IMR-90 (cell line): ENCODE results near the gene PTPN4. TPM values are rescaled to one million over a fixed set of nuclear protein-coding genes. Genes with fewer than 3 reads are reported as not detected.

Experiments
- ATAC-seq: fragments of 200-7000 bp; cut with Tn5 transposase; 2 replicates; pipeline ENCODE4 v1.9.1; 2020; ENCODE audit warnings: low read depth, mild to moderate bottlenecking, moderate library complexity
- BruUV-seq: library from RNA; stranded (reverse); fragments of 400-500 nt; replicated peaks from 2 replicates; lab custom pipeline; 2021; lab: Mats Ljungman, UMichigan
- CTCF ChIA-PET: fragments of 300-600 bp; formaldehyde crosslinking; extraction: SDS; loops from one replicate; lab custom pipeline; 2021; ENCODE audit warnings: antibody characterized with exemption; lab: Yijun Ruan, JAX
- POLR2A ChIA-PET: fragments of 300-600 bp; sonication (Branson Sonifier 250); formaldehyde crosslinking; loops from one replicate; lab custom pipeline; 2022; ENCODE audit warnings: antibody characterized with exemption; ENCODE audit not compliant: unreplicated experiment; lab: Charles Lee
- DNase-seq: peaks from one replicate; pipeline ENCODE4 v3.0.0; 2013
- H2AFZ ChIP-seq: replicated peaks from 2 replicates; pipeline ENCODE3; 2013; ENCODE audit warnings: low read length, mild to moderate bottlenecking; ENCODE audit not compliant: poor library complexity
- H2AK5ac ChIP-seq: 2 replicates; pipeline ENCODE4 v1.6.1; 2013; ENCODE audit warnings: low read depth, low read length, inconsistent platforms
- H2AK9ac ChIP-seq: replicated peaks from 2 replicates; pipeline ENCODE3; 2013; ENCODE audit warnings: mild to moderate bottlenecking, low read depth, low read length, moderate library complexity; ENCODE audit not compliant: poor library complexity
- H2BK120ac ChIP-seq: 2 replicates; pipeline ENCODE4 v1.6.1; 2013; ENCODE audit warnings: low read depth, low read length, inconsistent platforms
- H2BK15ac ChIP-seq: 3 replicates; pipeline ENCODE4 v1.6.1; 2013; ENCODE audit warnings: low read depth, low read length, inconsistent platforms
- H2BK20ac ChIP-seq: 2 replicates; pipeline ENCODE4 v1.6.1; 2013; ENCODE audit warnings: low read depth, mild to moderate bottlenecking, inconsistent platforms, low read length, moderate library complexity
- H2BK5ac ChIP-seq: 2 replicates; pipeline ENCODE4 v1.6.1; 2013; ENCODE audit warnings: mild to moderate bottlenecking, low read depth, low read length, inconsistent platforms; ENCODE audit not compliant: poor library complexity, severe bottlenecking
- H3K14ac ChIP-seq: replicated peaks from 2 replicates; pipeline ENCODE4 v1.6.1; 2013; ENCODE audit warnings: low read depth, low read length, inconsistent platforms
- H3K18ac ChIP-seq: 2 replicates; pipeline ENCODE4 v1.6.1; 2013; ENCODE audit warnings: low read depth, low read length, control low read depth
- H3K23ac ChIP-seq: 2 replicates; pipeline ENCODE4 v1.6.1; 2013; ENCODE audit warnings: low read depth, low read length, inconsistent platforms
- H3K27ac ChIP-seq: 2 replicates; pipeline ENCODE4 v1.5.1; 2013; ENCODE audit warnings: mild to moderate bottlenecking, control low read depth, low read length; ENCODE audit not compliant: insufficient read depth
- H3K27me3 ChIP-seq: 2 replicates; pipeline ENCODE4 v1.6.1; 2013; ENCODE audit warnings: low read length; ENCODE audit not compliant: control insufficient read depth, insufficient read depth
- H3K36me3 ChIP-seq: 2 replicates; pipeline ENCODE4 v1.6.1; 2013; ENCODE audit warnings: low read length, mixed read lengths; ENCODE audit not compliant: control insufficient read depth, insufficient read depth
- H3K4ac ChIP-seq: 2 replicates; pipeline ENCODE4 v1.6.1; 2013; ENCODE audit warnings: low read depth, low read length, inconsistent platforms
- H3K4me1 ChIP-seq: 2 replicates; pipeline ENCODE4 v1.6.1; 2013; ENCODE audit warnings: low read length, mixed read lengths; ENCODE audit not compliant: control insufficient read depth, insufficient read depth
- H3K4me2 ChIP-seq: 2 replicates; pipeline ENCODE4 v1.6.1; 2013; ENCODE audit warnings: low read depth, mild to moderate bottlenecking, control low read depth, low read length, moderate library complexity
- H3K4me3 ChIP-seq: 2 replicates; pipeline ENCODE4 v1.5.1; 2013; ENCODE audit warnings: low read depth, mild to moderate bottlenecking, control low read depth, low read length, moderate library complexity; ENCODE audit not compliant: insufficient read depth
- H3K56ac ChIP-seq: 2 replicates; pipeline ENCODE4 v1.6.1; 2013; ENCODE audit warnings: low read length, inconsistent platforms; ENCODE audit not compliant: insufficient read depth; ENCODE audit errors: extremely low read depth
- H3K79me1 ChIP-seq, 2 experiments: 2 replicates each; pipeline ENCODE4 v1.6.1; 2013; ENCODE audit warnings: low read length in 2 of 2, inconsistent platforms in 1 of 2, low read depth in 1 of 2
- H3K9ac ChIP-seq: 2 replicates; pipeline ENCODE4 v1.6.1; 2013; ENCODE audit warnings: low read depth, low read length, control low read depth
- H3K9me1 ChIP-seq: 2 replicates; pipeline ENCODE4 v1.6.1; 2013; ENCODE audit warnings: low read length, inconsistent platforms; ENCODE audit not compliant: insufficient read depth
- H3K9me3 ChIP-seq: 2 replicates; pipeline ENCODE4 v1.6.1; 2013; ENCODE audit warnings: low read length; ENCODE audit not compliant: control insufficient read depth, insufficient read depth
- H4K20me1 ChIP-seq: 2 replicates; pipeline ENCODE4 v1.6.1; 2013; ENCODE audit warnings: low read length, inconsistent platforms; ENCODE audit not compliant: insufficient read depth
- H4K5ac ChIP-seq: 2 replicates; pipeline ENCODE4 v1.6.1; 2013; ENCODE audit warnings: mild to moderate bottlenecking, low read depth, low read length, control low read depth
- H4K8ac ChIP-seq, 2 experiments: 2 replicates each; pipeline ENCODE4 v1.6.1; 2013; ENCODE audit warnings: low read depth in 2 of 2, low read length in 2 of 2, control low read depth in 1 of 2, inconsistent platforms in 1 of 2
- H4K91ac ChIP-seq: 2 replicates; pipeline ENCODE4 v1.6.1; 2013; ENCODE audit warnings: low read depth, low read length, inconsistent platforms; ENCODE audit not compliant: insufficient read depth
- CEBPB ChIP-seq: IDR thresholded peaks from 2 replicates; pipeline ENCODE4 v1.6.1; 2012; ENCODE audit warnings: low read depth, low read length, improper control_type of control experiment
- CHD1 ChIP-seq: IDR thresholded peaks from 2 replicates; pipeline ENCODE4 v1.6.1; 2012; ENCODE audit warnings: low read depth, low read length, improper control_type of control experiment
- ELK1 ChIP-seq: fragments of 150-350 bp; IDR thresholded peaks from 2 replicates; pipeline ENCODE4 v1.6.1; 2016; ENCODE audit warnings: low read depth, mild to moderate bottlenecking, low read length, moderate library complexity, borderline replicate concordance
- NFE2L2 ChIP-seq: fragments of 150-350 bp; IDR thresholded peaks from 2 replicates; pipeline ENCODE4 v1.6.1; 2016; ENCODE audit warnings: low read depth, mild to moderate bottlenecking, low read length
- RAD21 ChIP-seq: IDR thresholded peaks from 2 replicates; pipeline ENCODE4 v1.6.1; 2012; ENCODE audit warnings: low read length, improper control_type of control experiment
- RCOR1 ChIP-seq: IDR thresholded peaks from 2 replicates; pipeline ENCODE4 v1.6.1; 2012; ENCODE audit warnings: mild to moderate bottlenecking, low read length, improper control_type of control experiment; ENCODE audit not compliant: insufficient replicate concordance
- WGBS, 2 experiments: methylation state at CpG; one replicate each; pipeline versions ENCODE4 v1.1.5 to v1.1.7; 2013; ENCODE audit warnings: missing lambda C conversion rate in 2 of 2; ENCODE audit not compliant: insufficient read length in 1 of 2; ENCODE audit errors: extremely low coverage in 2 of 2; 5-methylcytosine and 5-hydroxymethylcytosine counted together
- dilution Hi-C: fragments of 300-500 bp; cut with HindIII; formaldehyde crosslinking; loops from one replicate; pipeline ENCODE4 v1.14.3; 2018; ENCODE audit warnings: low sequenced_read_pairs; ENCODE audit not compliant: unreplicated experiment
- in situ Hi-C: fragments of 300-500 bp; cut with MboI; formaldehyde crosslinking; loops from 3 replicates; pipeline ENCODE4 v1.14.3; 2019; ENCODE audit warnings: low sequenced_read_pairs, inconsistent platforms, mixed read lengths
- intact Hi-C: fragments of 100-400 bp; cut with micrococcal nuclease; formaldehyde crosslinking; loops from 2 replicates; pipeline ENCODE4 v1.10.0; 2022
- polyA plus RNA-seq, 3 experiments: library from polyadenylated mRNA; depleted of rRNA; stranded (reverse); fragments of >200 nt; gene quantifications; 2 replicates each; pipeline ENCODE4 v1.2.3, GENCODE V29; 2012; ENCODE audit warnings: low replicate concordance in 1 of 3
- total RNA-seq: library from RNA; depleted of rRNA; stranded (reverse); fragments of >200 nt; gene quantifications from 2 replicates; pipeline ENCODE4 v1.2.3, GENCODE V29; 2012

PTPN4 gene
- total and polyA plus RNA-seq, 2 of the 4 experiments (the other 2 are of a cell fraction), result 2.9 to 19.2 TPM

GRCh38 chr2:119821266-119821665 is 61.5 kb downstream of the PTPN4 start:
- no peak overlapping the region for H3K9ac ChIP-seq
- POLR2A ChIA-PET, result no interaction called here
- dilution Hi-C loops, result no loop called here

More at GRCh38 chr2:119821266-119821665, 61.5 kb downstream of the PTPN4 start:
- ATAC-seq, result no peak
- BruUV-seq, result no TSS peak
- Histone ChIP-seq H3K14ac (no peak overlapping the region), H2BK20ac (no peak overlapping the region), H3K36me3 (no peaks in the 10 kb centered on the region), H4K20me1 (no peaks in the 10 kb centered on the region), H3K56ac (no peak overlapping the region), H2AK5ac (no peak overlapping the region), H3K27ac (no peak overlapping the region), H3K4me3 (no peak overlapping the region), H2BK5ac (no peak overlapping the region), H3K9me1 (peaks cover 6% of the 10 kb centered on the region; the same call in 1 of the 2 replicates), H2BK15ac (no peak overlapping the region), H3K4ac (no peak overlapping the region), H4K91ac (no peak overlapping the region), H3K27me3 (no peaks in the 10 kb centered on the region), H4K5ac (no peak overlapping the region), H3K4me1 (peaks cover 1% of the 10 kb centered on the region), H4K8ac (no peak overlapping the region), H2AK9ac (no peak overlapping the region), H3K4me2 (no peak overlapping the region), H3K18ac (no peak overlapping the region), H2AFZ (no peak overlapping the region), H3K79me1 (peaks cover 4 to 6% of the 10 kb centered on the region in 2 experiments; a peak in 3 of 4 replicates), H3K23ac (no peak overlapping the region), H2BK120ac (no peak overlapping the region), H3K9me3 (no peaks in the 10 kb centered on the region)
- DNase-seq, result no peak
- in situ Hi-C loops (no loop called here), intact Hi-C loops (no loop called here)
- CTCF ChIA-PET, result no interaction called here
- WGBS, 2 experiments, result no CpG with 5 or more reads among the region's 2 CpGs
- TF ChIP-seq NFE2L2 (no peak), CEBPB (no peak), CHD1 (no peak), ELK1 (no peak), RCOR1 (no peak), RAD21 (no peak)
